Measurements from ENCODE around the gene CHCHD6.

CHCHD6 gene, protein sequence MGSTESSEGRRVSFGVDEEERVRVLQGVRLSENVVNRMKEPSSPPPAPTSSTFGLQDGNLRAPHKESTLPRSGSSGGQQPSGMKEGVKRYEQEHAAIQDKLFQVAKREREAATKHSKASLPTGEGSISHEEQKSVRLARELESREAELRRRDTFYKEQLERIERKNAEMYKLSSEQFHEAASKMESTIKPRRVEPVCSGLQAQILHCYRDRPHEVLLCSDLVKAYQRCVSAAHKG

DNA sequence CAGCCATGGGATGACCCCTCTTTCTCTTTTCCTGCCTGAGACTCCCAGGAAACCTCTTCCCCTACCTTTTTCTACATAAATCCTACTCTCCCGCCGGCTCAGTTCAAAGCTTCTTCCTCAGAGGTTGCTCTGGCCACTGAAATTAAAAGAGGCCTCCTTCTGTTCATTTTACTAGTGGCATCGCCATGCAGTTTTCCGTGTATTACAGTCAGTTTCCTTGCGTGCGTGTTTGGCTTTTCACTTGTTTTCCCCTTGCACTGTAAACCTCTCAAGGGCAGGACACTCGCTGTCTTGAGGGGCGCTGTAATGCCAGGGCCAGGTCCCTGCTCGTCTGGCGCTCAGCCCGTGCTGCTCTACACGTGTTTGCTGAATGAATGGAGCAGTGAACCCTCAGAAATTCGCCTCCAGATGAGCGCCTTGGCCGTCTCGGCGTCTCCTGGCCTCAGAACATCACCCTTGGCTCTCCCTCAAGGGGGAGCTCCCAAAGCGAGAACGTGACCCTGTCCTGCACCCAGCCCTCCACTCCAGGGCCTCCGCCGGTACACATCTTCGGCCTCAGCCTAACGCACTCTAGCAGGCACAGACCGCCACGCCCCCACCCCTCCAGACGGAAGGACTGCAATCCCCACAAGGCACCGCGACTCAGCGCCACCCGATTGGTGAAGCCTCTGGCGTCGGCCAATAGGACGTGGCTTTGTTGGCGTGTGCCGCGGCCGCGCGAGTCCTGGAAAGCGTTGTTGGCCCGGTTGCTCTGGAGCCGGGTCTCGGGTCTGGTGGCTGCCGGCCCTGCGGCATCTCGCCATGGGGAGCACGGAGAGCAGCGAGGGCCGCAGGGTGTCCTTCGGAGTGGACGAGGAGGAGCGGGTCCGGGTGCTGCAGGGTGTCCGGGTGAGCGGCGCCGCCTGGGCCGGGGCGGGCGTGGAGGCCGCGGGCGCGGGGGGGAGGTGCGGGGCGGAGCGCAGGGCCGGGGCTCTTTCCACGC is at the start of gene CHCHD6:
TSS of gene CHCHD6 (plus strand) at position 729 of the 982 bp plus-strand sequence. CDS start at position 802, 73 bp downstream.
- DNase-seq (ENCODE audit: low read depth in 2 of 2): peak; percentile 92 to 94

DNA sequence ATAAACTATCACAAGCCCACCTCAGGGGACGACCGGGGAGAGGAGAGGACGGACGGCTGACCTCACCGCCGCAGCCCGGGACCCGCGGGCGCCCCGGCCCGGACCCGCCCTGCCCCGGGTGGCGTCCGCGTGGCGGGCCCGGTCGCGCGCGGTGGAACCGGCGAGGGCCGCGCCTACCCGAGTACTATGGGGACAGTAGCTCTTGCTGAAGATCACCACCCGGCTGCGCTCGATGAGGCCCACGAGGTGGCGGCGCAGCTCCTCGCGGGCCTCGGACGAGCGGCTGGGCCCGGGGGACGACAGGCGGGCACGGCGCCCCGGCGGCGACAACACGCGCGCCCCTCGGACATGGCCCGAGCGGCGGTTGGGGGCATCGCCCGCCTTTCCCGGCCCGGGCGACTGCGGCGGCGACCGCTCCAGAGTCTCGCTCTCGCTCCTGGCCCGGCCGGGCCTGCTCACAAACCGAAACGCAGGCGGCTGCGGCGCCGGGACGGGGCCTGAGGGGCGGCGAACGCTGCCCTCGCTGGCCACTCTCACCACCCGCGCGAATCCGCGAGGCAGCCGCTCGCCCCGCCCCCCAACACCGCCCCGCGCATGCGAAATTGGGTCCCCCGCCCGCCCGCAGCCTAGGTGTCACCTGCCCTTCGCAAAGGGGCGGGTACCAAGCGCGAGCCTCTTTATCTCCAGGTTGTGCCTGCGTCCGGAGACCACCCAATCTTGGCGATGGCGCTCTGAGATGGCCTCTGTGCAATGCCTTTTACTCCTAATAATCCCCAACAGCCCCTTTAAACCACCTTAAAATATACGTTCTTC is 49.3 kb upstream of the CHCHD6 start, which contains the start of gene TXNRD3:
TSS of gene TXNRD3 (minus strand) at position 554 of the 813 bp plus-strand sequence.
- DNase-seq (ENCODE audit: low read depth in 2 of 2): peak; percentile 66 to 72

DNA sequence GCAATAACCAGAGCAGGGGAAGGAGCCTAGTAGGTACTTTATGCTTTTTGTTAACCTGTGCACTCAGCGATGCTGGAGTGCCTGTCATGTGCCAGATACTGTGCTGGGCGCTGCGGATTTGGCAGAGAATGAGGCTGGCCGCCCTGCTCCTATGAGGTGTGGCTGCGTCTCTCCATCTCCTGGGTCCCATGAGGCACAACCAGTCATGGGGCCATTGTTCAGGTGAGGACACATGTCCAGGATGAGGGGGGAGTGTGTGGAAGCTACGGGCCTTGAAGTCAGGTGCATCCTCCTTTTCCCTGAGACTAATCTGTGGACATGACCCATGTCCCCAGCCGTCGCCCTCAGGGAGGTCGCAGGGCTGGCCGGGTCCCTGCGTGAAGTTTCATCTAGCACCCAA is 48.2 kb upstream of the CHCHD6 start:
- DNase-seq (ENCODE audit: low read depth in 2 of 2): no peak

DNA sequence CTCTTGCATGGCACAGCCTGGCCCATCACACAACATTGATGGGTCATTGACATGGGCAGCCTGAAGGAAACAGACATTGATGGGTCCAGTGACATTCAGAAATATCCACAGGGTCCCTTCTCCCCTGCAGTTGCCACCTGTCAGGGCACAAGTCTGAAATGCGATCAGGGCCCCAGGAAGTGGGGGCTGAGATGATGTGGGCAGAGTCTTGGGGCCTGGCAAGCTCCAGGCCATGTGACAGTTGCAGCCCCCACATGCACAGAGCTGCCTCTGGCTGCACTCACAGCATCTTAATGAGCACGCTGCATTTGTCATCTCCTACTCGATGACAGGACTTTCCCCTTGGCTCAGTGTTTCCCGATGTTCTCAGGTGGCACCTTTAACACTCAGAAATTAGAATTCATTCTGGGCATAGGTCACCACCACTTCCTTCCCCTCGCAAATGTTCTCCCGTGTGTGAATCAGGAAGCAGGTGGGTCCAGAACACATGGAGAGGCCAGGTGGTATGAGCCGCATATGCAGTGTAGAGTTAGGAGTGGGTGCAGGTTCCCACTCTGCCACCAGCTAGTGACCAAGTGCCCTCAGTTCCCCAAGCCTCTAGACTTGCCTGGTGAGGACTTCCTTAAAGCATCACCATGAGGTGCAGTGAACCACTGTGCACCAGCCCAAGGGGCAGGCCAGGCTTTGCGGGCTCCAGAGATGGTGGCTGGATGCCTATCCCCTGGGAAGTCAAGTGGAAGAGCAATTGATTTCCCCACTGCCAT is 47.5 kb upstream of the CHCHD6 start:
- no peak for DNase-seq (ENCODE audit: low read depth in 2 of 2)

DNA sequence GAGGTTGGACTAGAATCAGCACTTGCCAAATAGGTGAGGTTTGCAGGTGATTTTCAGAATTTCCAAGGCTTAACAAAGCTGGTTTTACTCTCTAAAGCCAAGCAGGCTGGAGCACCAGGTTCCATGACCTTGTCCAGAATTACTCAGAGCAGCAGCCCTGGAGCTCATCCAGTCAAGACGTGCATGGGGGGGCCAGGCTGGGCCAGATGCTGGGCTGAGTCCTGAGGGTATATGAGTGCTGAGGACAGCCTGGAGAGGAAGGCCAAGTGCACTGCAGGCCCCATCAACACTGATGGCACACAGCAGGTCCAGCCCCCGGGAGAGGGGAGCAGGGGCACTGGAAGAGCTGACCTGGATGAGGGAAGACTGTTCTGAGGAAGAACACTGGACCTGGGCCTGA is 46.1 kb upstream of the CHCHD6 start:
- DNase-seq (ENCODE audit: low read depth in 2 of 2): no peak

DNA sequence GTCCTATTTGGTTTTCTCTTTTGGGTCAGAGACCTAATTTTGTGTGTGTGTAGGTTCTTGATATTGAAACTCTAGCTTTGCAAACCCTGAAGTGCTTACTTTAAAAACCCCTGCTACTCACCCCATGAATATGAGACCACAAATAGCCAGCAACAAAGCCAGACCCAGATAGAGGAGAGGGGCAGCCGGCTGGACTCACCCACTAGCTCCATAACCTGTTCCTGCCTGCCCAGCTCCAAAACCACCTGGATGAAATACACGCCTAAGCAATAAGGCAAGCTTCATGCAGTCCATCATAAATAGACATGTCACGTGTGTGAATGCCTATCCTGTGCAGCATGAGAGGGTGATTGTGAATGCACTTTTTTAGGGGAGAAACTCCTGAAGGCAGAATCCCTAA is 45.5 kb upstream of the CHCHD6 start:
- no peak for DNase-seq (ENCODE audit: low read depth in 2 of 2)

DNA sequence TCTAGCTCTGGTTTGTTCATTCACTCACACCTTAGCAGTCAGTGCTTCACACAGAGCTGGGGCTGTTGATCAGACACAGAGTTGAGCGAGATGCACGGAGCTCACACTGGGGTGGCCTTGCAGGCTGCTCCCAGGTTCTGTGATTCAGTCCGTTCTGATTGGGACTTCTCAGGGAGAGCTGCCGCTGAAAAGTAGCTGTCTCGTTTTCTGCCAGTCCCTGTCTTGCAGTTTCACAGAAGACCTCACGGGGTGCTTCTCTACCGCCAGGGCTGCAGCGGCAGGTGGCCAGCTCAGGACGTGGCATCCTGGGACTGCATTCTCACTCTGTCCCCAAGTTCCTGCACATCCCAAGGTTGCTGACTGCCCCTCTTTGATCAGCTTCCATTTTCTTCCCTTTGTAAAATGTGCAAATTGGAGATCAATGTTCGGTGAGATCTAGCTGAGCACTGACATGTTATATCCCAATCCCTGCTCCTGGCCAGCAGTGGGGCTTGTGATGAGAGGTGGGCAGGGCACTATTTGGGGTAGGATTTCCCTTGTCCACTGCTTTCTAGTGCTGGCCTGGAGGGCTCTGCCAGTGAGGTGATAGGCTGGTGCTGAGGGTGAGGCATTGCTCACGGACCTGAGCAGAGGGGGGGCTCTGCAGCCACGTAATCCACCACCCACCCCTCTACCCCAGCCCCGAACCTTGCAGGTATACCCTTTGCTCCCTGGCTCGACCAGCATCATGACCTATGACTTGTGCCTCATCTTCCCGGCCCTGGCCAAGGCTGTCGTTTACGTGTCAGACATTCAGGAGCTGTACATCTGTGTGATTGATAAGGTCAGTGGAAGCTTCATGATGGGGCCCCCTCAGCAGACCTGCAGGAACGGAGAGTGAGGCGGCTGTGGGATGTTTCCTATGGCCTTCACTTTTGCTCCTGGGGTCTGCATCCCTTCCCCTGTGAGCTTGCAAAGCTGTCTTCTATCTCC is 43.8 kb upstream of the CHCHD6 start:
- no peak for DNase-seq (ENCODE audit: low read depth in 2 of 2)

DNA sequence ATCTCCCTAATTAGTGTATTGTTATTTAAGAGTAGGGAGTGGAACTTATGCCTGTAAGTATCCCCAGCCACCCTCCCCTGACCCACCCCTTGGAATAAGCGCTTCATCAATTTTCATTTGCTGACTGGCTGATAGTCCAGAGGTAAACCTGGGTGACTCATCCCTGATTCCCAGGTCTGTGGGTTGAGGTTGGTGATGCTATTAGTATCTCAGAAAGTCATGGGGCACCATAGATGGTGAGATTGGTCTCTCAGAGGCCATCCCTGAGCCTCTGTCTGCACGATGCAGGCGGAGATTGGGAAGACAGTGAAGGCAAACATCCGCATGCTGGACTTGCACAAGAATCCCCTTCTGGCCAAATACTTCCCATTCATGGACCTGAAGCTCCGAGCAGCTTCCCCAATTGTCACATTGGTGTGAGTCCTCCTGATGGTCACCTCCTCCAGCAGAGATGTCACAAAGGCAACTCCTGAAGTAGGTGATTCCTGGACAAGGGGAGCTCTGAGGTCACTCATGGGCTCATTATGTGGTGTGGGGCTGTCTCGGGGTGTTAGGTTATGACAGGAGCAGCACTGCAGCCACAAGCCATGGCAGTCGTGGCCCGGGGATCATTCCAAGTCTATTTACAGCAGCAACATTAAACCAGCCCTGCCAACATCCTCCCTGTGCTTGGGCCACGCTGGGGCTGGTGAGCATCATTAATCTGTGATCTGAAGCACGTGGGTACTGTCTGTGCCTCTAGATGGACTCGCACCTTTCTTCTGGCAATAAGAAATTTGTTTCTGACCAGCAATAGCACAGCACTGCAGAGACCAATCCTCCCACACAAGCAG is 42.3 kb upstream of the CHCHD6 start:
- DNase-seq (ENCODE audit: low read depth in 2 of 2): no peak

DNA sequence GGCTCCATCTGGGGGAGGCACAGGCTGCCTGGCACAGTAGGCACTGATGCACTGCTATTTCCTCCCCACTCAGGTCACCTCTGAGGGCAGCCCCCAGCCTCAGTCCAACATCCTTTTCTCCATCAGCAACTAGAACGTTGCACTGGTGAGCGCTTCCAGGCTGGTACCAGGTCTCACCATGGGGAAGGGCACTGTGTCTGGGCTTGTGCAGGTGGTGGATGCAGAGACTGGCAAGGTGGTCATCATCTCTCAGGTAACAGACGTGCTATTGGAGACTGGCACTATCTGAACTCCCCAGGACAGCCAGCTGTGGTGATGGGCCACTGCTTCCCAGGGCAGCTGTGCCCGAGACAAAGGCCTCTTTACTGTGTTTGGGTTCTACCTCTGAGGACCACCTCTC is 40.8 kb upstream of the CHCHD6 start:
- no peak for DNase-seq (ENCODE audit: low read depth in 2 of 2)

DNA sequence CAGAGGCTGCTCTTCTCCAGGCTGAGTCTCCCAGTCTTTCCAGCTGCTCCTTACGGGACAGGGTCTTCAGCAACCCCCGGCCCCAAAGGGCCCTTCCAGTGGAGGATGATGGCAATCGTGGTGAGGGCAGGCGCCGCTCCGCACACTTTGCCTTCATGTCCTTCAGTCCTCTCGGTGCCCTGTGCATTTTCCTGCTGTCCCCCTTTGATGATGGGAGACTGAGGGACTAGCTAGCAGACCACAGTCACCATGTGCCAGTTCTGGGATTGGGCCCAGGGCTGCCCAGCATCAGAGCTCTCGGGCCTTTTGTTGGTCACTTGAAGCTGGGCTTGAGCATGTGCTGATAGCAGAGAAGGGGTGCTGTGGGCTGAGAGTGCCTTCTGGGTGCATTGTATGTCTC is 40.3 kb upstream of the CHCHD6 start:
- DNase-seq (ENCODE audit: low read depth in 2 of 2): no peak

DNA sequence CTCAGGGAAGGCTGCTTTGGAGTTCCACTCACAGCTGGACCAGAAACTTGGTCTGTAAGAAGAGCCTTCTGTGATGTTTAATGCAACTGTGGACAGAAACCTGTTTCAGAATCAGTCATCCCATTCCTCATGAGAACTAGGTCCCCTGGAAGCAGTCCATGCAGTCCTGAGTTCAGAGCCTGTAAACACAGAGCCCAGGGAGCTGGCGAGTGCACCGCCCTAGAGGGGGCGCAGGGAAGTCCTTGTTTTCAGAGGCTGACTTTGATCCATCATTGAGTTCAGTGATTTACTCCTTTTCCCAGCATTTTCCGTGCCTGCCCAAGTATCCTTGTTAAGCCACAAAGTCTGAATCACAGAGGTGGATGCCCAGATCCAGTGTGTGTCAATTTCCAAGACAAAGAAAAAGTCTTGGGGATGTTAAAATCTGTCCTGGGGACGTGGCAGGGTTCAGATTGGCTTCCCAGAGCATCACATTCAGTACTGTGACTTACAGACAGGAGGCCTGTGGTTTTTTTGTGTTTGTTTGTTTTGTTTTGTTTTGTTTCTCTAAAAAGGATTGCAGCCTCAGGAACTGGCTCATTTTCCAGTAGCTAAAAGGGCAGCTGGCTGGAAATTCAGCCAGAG is 39.3 kb upstream of the CHCHD6 start:
- no peak for DNase-seq (ENCODE audit: low read depth in 2 of 2)

DNA sequence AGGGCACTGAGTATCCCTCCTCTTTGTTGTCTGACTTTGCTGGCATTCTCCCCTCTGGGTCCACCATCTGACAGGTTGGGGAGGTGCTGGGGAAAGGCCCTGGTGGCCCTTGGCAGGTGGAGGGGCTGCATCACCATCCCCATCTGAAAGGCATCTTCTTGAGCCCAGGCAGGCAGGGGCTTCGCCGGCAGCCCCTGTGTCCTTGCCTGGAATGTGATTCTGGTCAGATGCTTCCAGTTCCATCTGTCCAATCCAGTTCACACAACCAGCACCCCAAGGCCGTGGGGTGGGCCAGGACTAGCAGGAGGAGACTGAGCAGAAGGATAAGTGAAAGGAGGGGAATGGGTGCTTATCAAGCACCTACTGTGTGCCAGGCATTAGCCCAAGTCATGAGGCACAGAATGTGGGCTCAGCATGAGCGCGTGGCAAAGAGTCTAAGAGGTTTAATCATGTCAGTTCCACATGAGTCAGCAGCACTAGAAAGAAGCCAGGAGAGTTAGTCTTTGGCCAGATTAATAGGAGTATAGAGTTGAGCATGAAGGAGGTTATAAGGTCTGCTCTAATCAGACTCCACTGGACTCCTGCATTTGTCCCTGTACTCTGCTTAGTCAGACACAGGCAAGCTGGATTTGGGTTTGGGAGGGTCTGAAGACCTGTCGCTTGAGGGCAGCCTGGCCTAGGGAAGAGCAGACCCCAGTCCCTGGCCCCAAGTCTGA is 38.7 kb upstream of the CHCHD6 start:
- no peak for DNase-seq (ENCODE audit: low read depth in 2 of 2)

DNA sequence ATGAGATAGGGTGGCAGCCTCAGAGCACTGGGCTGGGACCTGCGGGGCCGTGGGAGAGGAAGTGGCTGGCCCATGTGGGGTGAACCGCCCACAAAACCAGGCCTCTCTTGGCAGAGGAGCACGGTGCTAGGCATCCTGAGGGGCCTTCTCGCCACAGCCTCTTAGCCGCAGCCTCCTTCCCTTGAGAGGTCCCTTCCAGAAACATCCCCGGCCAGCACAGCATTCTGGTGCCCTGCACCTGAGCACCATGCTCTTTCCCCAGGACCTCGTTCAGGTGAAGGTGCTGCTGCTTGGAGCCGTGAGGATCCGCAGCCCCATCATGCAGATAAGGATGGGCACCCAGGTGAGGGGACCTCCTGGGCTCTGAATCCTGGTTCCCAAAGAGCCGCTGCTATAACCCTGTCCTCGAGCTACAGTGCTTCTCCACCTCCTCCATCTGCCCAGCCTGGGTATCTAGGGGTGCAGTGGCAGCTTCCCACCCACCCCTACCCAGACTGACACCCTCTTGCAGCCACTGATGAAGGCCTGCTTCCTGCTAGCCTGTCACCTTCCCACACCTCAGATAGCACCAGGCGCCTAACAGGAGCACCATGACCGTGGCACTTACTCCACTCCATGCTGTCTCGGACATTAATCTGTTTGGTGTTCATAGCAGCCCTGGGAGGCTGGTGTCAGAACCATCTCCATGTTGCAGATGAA is 37.9 kb upstream of the CHCHD6 start:
- DNase-seq (ENCODE audit: low read depth in 2 of 2): no peak

DNA sequence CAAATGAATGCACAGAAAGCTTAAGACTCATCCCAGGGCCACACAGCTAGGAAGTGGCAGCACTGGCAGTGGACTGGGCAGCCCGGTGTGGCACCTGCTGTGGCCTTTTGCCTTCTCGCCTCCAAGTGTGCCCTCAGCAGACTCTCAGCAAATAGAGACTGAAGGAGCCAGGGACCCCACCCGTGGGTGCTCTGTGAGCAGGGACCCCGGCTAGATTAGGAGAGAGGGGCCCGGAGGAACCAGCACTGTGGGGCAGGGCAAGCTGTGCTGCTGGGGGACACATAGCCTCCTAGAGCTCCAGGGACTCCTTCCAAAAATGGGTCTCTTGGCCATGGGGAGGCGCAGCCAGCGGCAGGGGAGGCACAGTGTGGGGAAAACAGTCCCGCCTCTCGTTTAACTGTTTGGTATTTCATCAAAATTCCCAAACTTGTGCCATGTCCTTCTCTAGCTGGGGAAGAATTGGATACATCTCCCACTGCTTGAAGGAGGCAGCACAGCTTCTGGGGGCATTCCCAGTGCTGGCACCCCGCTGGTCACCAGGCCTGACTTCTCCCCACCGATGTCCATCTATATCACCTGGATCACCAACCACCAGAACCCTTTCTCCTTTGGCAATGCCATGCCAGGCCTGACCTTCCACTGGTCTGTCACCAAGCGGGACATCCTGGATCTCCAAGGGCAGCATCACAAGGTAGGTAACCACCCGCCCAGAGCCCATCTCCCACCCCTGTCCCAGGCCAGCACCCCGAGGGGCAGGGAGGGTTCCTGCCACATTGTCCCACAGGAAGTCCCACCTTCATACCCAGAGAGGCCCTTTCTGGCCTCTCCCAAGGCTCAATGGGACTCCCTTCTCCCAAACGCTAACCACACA is 37.1 kb upstream of the CHCHD6 start:
- no peak for DNase-seq (ENCODE audit: low read depth in 2 of 2)

DNA sequence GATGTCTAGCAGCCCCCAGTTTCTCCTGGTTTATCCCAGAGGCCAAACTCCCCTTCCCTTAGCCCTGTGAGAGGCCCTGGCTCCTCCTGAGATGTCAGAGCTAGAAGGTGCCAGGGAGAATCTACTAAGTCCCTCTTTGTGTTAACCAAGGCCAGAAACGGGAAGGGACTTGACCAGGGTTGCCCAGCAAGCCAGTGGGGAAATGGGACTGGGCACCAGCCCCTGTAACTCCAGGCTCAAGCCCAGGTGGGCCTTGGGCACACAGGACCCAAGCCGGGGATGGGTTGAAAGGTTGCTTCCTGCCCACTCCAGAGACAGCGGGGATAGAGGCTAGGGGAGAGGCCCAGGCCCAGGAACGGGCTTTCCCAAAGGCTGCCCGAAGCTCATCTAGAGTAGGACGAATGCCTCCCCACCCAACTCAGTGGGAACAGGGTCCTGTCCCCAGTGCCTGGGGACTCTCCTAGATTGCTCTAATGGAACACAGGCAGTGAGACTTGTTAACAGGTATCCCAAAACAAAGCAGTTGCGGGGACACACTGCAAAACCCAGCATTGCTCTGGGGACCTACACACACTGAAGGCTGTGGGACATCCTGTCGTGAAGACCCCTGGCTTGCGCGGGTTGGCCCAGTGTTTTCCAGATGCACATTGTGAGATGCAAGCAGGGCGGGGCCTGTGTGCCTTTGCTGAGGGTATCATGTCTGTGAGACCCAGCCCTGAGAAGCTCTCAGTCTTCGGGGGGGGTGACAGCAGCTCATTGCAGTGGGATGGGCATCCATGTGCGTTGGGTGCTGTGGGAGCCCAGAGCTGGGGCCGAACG is 36.2 kb upstream of the CHCHD6 start:
- no peak for DNase-seq (ENCODE audit: low read depth in 2 of 2)
